PC-3 (cell line): ENCODE data around the gene CRADD. TPM values are rescaled to one million over a fixed set of nuclear protein-coding genes. Genes with fewer than 3 reads are reported as not detected.

Experiments used
- ATAC-seq: fragments of 200-7000 bp; cut with Tn5 transposase; 2 replicates; pipeline ENCODE4 v1.9.1; 2020; ENCODE audit warnings: mild to moderate bottlenecking, moderate library complexity
- BruUV-seq: library from RNA; stranded (reverse); fragments of 400-500 nt; replicated peaks from 2 replicates; lab custom pipeline; 2021; lab: Mats Ljungman, UMichigan
- CTCF ChIA-PET: fragments of 300-600 bp; sonication (Branson Sonifier 250); formaldehyde crosslinking; loops from one replicate; lab custom pipeline; 2022; ENCODE audit warnings: antibody characterized with exemption; lab: Charles Lee
- POLR2A ChIA-PET: fragments of 300-600 bp; sonication (Branson Sonifier 250); formaldehyde crosslinking; loops from one replicate; lab custom pipeline; 2022; ENCODE audit warnings: antibody characterized with exemption; ENCODE audit not compliant: unreplicated experiment; lab: Charles Lee
- DNase-seq: peaks from one replicate; pipeline ENCODE4 v3.0.0-alpha.2; 2015
- H2AFZ ChIP-seq: fragments of 300-600 bp; sonication (generic); 2 replicates; pipeline ENCODE4 v1.6.0; 2016; ENCODE audit warnings: antibody characterized with exemption, low read length
- H3F3A ChIP-seq: fragments of 300-600 bp; sonication (generic); one replicate; pipeline ENCODE4 v1.6.0; 2017; ENCODE audit warnings: antibody characterized with exemption, low read length, control low read depth, mild to moderate bottlenecking; ENCODE audit not compliant: unreplicated experiment
- H3K27ac ChIP-seq: fragments of 300-600 bp; sonication (generic); 2 replicates; pipeline ENCODE4 v1.5.1; 2016; ENCODE audit warnings: mild to moderate bottlenecking, low read length
- H3K27me3 ChIP-seq: fragments of 300-600 bp; sonication (generic); 2 replicates; pipeline ENCODE4 v1.6.1; 2016; ENCODE audit warnings: low read length, mixed read lengths
- H3K36me3 ChIP-seq: fragments of 300-600 bp; sonication (generic); 2 replicates; pipeline ENCODE4 v1.6.1; 2016; ENCODE audit warnings: low read depth, mixed run types, low read length, mixed read lengths
- H3K4me1 ChIP-seq: fragments of 300-600 bp; sonication (generic); 2 replicates; pipeline ENCODE4 v1.5.1; 2016; ENCODE audit warnings: low read length; ENCODE audit not compliant: insufficient read depth
- H3K4me2 ChIP-seq: fragments of 300-600 bp; sonication (generic); 2 replicates; pipeline ENCODE4 v1.6.0; 2016; ENCODE audit warnings: low read length
- H3K4me3 ChIP-seq: fragments of 300-600 bp; sonication (generic); 2 replicates; pipeline ENCODE4 v1.5.1; 2016; ENCODE audit warnings: mild to moderate bottlenecking, low read length, mixed read lengths
- H3K79me2 ChIP-seq: fragments of 300-600 bp; sonication (generic); 2 replicates; pipeline ENCODE4 v1.6.1; 2017; ENCODE audit warnings: low read length, mixed read lengths
- H3K9ac ChIP-seq: fragments of 300-600 bp; sonication (generic); 2 replicates; pipeline ENCODE4 v1.6.0; 2016; ENCODE audit warnings: mild to moderate bottlenecking, low read length
- H3K9me2 ChIP-seq: fragments of 300-600 bp; sonication (generic); replicated peaks from 2 replicates; pipeline ENCODE4 v1.6.1; 2016; ENCODE audit warnings: mixed run types, low read length, mixed read lengths
- H3K9me3 ChIP-seq: fragments of 300-600 bp; sonication (generic); 2 replicates; pipeline ENCODE4 v1.6.1; 2016; ENCODE audit warnings: low read length, mixed read lengths
- H4K20me1 ChIP-seq: fragments of 300-600 bp; sonication (generic); 2 replicates; pipeline ENCODE4 v1.6.1; 2016; ENCODE audit warnings: low read length, mixed read lengths
- CTCF ChIP-seq: fragments of 300-600 bp; sonication (generic); conservative IDR thresholded peaks from 2 replicates; pipeline ENCODE4 v1.5.1; 2017; ENCODE audit warnings: antibody characterized with exemption, low read depth, mild to moderate bottlenecking, low read length
- EZH2 ChIP-seq: fragments of 300-600 bp; sonication (generic); IDR thresholded peaks from one replicate; pipeline ENCODE4 v1.6.1; 2017; ENCODE audit warnings: antibody characterized with exemption, mild to moderate bottlenecking, low read length; ENCODE audit not compliant: unreplicated experiment
- EZH2phosphoT487 ChIP-seq: fragments of 300-600 bp; sonication (generic); IDR thresholded peaks from 2 replicates; pipeline ENCODE4 v1.6.1; 2018; ENCODE audit warnings: mild to moderate bottlenecking, antibody characterized with exemption, low read length, borderline replicate concordance
- intact Hi-C: fragments of 100-400 bp; cut with micrococcal nuclease; formaldehyde crosslinking; loops from 2 replicates; pipeline ENCODE4 v1.9.0; 2023
- total RNA-seq: library from RNA; depleted of rRNA; stranded (reverse); fragments of >200 nt; gene quantifications from 2 replicates; pipeline ENCODE4 v1.2.3, GENCODE V29; 2014

CRADD gene
- total RNA-seq, 1 experiment from 2014 or later: 11.4 TPM

DNA sequence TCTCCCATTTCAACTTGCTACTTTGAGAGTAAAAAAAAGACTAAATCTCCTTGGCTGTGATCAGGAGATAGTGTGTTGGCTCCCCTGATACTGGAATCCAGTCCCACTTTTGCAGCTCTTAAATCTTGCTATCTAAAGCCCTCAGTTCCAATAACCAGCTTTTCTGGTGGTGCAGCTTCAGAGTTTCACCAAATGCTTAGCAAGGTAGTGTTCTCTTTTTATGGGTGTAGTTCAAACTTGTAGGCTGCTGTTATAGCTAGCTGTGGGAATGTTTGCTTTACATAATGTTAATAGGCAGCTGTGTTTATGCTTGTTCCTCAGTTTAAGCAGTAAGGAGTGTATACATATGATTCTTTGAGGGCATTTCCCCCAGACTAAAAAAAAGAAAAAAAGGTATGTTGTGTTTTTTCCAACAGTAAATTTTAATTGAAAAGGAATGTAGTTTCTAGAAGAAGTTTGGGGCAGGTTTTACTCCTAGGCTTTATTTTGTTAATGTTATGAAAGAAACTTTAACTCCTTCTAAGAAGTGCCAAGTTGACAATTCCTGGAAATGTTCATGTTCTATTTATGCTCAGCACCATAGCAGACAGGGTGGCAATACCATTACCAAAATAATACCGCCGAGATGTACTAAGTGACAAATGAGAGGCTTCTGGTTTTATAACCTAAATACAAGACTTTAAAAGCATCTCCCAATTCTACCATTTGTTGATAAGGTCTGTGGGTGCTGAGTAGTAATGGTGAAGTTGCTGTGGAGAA is 12.1 kb downstream of the CRADD start:
- POLR2A ChIA-PET: no interaction called here
- ATAC-seq (0 out of 2 replicates have a peak, but pooled peaks have one; percentile 31), DNase-seq (peak; percentile 49)
- Histone ChIP-seq H3K36me3 (no peaks in the 10 kb centered on the region), H2AFZ (no peak overlapping the region), H3K9me3 (no peaks in the 10 kb centered on the region), H3K9me2 (no peaks in the 10 kb centered on the region), H4K20me1 (no peaks in the 10 kb centered on the region), H3K27ac (no peak overlapping the region), H3K4me2 (no peak overlapping the region), H3K9ac (no peak overlapping the region), H3F3A (no peaks in the 10 kb centered on the region), H3K27me3 (no peaks in the 10 kb centered on the region), H3K4me3 (no peak overlapping the region), H3K79me2 (no peaks in the 10 kb centered on the region), H3K4me1 (0 out of 2 replicates have a peak, but pooled peaks cover 4% of the 10 kb centered on the region)
- BruUV-seq: no TSS peak
- TF ChIP-seq EZH2phosphoT487 (no peak), CTCF (no peak), EZH2 (no peak)
- CTCF ChIA-PET: no interaction called here
- intact Hi-C loops: no loop called here

DNA sequence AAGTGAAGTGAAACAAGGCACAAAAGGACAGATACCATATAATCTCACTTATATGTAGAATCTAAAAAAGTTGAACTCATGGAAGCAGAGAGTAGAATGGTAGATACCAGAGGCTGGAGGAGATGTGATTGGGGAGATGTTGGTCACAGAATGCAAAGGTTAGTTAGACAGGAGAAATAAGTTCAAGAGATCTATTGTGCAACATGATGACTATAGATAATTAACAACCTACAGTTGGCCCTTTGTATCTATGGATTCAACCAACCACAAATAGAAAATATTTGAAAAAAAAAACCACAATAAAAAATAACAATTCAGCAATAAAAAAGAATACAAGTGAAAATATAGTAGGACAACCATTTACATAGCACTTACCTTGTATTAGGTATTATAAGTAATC is 19.3 kb downstream of the CRADD start:
- Histone ChIP-seq H3K79me2 (no peaks in the 10 kb centered on the region), H3K9me2 (no peaks in the 10 kb centered on the region), H3K36me3 (no peaks in the 10 kb centered on the region), H3K4me2 (no peak overlapping the region), H3K9me3 (no peaks in the 10 kb centered on the region), H2AFZ (no peak overlapping the region), H3F3A (no peaks in the 10 kb centered on the region), H3K27me3 (no peaks in the 10 kb centered on the region), H4K20me1 (no peaks in the 10 kb centered on the region), H3K4me3 (no peak overlapping the region), H3K9ac (no peak overlapping the region), H3K27ac (no peak overlapping the region), H3K4me1 (peaks cover 39% of the 10 kb centered on the region)
- ChIA-PET CTCF (no interaction called here), POLR2A (no interaction called here)
- BruUV-seq: no TSS peak
- TF ChIP-seq EZH2 (no peak), CTCF (no peak), EZH2phosphoT487 (no peak)
- DNase-seq: no peak
- no peak for ATAC-seq
- intact Hi-C loops: no loop called here
